GM18502 (cell line): ENCODE data around the gene TCF7L1.

Experiments used
- ATAC-seq: cut with Tn5 transposase; IDR thresholded peaks from one replicate; pipeline ENCODE4 v1.9.1; 2021; ENCODE audit warnings: mild to moderate bottlenecking; ENCODE audit not compliant: unreplicated experiment, poor library complexity

TCF7L1 gene

GRCh38 chr2:85269959-85270358 lies 136.8 kb downstream of the TCF7L1 start:
- no peak for ATAC-seq

- no peak for ATAC-seq
Measured at GRCh38 chr2:85272357-85272756, 139.2 kb downstream of the TCF7L1 start.

DNA sequence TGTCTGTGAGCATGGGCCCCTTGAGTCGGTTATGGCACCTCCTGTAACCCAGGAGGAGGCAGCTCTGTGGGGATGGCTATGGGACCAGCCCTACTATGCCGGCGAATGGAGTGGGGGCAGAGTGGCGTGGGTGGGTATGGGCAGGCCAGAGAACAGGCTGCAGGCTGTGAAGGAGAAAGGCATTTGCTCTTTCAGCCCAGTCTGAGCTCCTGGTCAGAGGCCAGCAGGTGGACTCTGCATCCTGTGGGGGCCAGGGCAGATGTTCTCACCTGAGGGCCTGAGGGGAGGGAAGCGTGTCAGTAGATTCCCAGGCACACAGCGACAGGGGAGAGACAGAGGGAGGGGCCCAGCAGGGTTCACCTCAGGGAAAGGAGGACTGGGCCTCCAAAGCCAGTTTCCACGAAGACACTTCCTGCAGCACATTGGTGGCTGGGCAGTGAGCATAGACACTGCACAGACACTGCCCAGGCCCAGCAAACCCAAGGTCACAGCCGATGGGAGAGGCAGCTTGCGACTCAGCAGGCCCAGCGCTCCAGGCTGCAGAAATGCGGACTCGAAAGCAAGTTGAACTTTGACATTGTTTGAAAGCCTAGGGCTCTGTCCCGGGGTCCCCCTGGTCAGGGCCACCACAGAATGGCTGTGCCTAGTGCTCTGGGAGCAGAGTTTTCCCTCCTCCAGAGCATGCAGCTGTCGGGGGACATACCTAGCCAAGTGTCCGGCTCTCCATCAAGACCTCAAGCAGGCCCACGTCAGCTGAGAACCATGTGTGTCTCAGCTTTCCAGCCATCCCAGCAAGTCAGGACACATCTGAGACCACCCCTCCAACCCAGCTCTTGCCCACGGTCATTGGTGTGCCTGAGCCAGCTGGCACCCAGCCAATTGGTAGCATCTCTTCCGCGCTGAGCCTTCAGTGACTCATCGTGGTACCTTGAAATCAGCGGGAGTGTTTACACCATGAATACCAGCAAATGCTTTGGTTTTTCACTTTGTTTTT lies 140.8 kb downstream of the TCF7L1 start:
- no peak for ATAC-seq

DNA sequence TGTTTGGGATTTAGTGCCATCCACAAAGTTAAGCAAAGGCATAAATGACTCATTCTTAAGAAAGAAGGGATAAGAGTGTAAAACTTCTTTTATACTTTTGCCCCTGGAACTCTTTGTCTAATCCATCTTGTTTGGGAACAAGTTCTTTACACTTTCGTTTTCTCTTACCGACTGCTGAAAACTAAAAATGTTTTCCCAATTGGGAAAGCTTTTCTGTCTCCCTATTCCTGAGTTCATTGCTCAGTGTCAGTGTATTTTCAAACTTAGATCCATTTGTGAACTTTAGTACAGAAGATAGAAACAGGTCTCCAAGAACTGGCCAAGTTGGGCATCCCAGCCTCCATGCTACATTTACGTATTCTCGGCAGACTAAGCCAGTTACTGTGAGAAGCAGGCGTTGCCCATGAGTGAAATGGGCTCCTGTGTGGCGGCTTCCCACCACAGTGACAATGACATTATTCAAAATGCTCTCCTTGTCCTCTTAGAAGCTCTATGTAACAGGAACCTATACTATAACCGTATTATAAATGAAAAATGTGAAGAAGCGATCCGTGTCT lies 142.9 kb downstream of the TCF7L1 start:
- no peak for ATAC-seq

- ATAC-seq, result no peak
Measured at GRCh38 chr2:85276571-85277118, 143.5 kb downstream of the TCF7L1 start.

DNA sequence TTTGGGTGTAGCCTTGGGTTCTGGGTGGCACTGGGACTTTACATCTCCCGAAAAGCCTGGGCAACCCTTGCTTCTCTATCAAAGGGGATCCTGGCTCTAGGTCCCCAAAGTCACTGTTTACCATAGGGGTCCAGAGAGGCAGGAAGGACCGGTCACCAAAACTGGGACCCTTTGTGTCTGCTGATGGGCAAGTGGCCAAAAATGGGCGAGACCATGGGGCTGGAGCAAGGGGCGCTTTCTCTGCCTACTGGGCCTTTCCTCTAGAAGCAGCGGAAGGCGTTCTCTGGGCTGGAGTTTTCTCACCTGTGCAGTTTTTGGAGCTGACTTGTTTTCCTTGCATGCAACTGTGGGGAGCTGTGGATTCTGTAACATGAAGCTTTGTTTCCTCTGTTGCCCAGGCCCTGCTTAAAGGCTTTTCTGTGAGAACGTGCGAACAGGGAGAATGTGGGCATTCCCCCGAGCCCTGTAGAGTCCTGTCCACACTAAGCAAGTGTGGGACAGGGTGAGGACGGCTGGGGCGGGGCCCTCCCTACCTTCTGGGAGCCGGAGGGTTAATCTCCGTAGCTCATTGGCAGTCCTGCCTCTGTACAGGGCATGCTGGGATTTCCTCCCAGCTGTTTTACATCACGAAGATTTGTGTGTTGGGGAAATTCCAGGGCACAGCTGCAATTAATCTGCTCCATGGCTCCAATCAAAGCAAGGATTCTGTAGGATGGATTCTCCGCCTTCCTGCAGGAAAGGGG lies 144.4 kb downstream of the TCF7L1 start:
- no peak for ATAC-seq

- no peak for ATAC-seq
Measured at GRCh38 chr2:85278361-85278760, 145.2 kb downstream of the TCF7L1 start.

DNA sequence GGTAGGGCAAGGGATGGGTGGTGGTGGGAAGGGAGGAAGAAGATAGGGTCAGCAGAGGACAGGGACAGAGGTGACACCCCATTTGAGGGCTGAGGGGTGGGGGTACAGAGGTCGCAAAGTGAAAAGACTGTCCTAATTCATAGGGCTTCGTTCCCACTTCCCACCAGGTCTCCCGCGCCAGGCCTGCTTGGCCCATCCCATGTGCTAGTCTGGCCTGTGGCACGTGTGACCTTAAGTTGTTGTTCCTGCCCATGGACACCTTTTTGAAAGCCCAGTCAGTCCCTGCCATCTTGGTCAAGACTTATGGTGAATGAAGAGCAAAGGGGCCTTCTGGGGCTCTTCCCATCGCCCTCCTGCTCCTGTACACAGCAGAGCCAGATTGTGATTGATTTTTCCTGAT lies 148.4 kb downstream of the TCF7L1 start:
- no peak for ATAC-seq

- ATAC-seq, result no peak
Measured at GRCh38 chr2:85282914-85283313, 149.7 kb downstream of the TCF7L1 start.

- ATAC-seq, result no peak
Measured at GRCh38 chr2:85283641-85284040, 150.4 kb downstream of the TCF7L1 start.

DNA sequence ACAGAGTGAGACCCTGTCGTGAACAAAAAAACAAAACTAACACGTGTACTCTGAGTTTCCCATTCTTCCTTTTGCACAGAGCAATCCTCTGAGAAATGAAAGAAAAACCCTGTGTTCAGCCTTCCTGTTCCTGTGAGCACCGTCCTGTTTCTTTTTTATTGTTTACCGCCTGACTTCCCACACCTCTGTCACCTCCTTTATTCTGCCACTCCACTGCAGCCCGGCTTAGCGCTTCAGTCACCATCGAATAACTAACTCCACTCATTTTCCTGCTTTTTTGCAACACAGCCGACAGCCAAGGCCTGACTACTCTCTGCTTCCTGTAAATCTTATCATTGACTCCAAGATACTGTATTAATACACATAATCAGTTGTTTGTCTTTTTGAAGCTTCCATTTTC lies 153.7 kb downstream of the TCF7L1 start:
- ATAC-seq, result no peak

DNA sequence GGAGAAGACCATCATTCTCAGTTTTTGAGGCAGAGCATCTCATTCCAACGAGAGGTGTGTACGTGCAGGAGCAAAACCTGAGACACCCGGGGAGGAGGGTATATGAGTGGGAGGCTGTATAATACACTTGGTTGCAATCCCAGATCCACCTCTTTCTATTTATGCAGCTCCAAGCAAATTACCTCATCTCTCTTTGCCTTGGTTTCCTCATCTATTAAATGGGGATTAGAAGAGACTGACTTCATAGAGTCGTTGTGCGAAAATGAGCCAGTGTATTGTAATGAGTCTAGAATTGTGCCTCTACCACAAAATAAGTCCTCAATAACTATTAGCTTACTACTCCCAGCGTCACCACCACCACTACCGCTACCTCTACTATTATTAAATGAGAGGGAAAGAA lies 154.5 kb downstream of the TCF7L1 start:
- ATAC-seq, result no peak

DNA sequence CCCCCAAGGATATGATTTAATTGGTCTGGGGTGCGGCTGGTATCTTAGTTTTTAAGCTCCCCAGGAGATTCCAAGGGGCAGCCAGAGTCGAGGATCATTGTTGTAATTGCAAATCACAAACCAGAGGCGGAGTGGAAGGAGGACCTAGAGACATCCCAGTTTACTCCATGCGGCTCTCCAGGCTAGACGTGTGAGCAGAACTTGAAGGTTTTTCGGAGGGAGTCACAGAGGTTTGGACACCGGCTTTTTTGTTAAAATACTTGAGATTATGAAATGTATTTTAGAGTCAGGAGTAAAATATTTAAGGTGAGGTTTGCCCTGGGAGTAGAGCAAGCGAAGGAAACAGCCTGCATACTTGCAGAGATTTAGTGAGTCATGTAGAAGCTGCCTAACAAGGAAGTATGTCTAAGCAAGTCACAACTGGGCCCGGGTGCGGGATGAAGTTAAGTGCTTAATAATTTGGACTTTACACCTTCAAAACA lies 155.1 kb downstream of the TCF7L1 start:
- no peak for ATAC-seq

DNA sequence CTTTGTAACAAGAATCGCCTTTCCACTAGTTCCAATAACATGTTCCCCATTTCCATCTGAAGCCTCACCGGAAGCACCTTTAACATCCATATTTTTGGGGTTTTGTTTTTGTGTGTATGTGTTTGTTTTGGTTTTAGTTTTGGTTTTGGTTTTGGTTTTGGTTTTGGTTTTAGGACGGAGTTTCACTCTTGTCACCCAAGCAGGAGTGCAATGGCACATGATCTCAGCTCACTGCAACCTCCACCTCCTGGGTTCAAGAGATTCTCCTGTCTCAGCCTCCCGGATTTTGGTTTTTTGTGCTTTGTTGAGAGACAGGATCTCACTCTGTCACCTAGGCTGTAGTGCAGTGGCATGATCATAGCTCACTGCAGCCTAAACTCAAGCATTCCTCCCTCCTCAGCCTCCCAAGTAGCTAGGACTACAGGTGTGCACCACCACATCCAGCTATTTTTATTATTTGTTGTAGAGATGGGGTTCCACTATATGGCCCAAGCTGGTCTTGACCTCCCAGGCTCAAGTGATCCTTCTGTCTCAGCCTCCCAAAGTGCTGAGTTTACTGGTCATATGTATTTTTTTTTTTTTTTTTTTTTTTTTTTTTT lies 158.3 kb downstream of the TCF7L1 start:
- ATAC-seq, result no peak

- no peak for ATAC-seq
Measured at GRCh38 chr2:85302121-85302520, 168.9 kb downstream of the TCF7L1 start.

- no peak for ATAC-seq
Measured at GRCh38 chr2:85303780-85304531, 170.8 kb downstream of the TCF7L1 start.

GRCh38 chr2:85307527-85307897 lies 174.3 kb downstream of the TCF7L1 start:
- ATAC-seq, result no peak

- ATAC-seq, result no peak
Measured at GRCh38 chr2:85308201-85308600, 175.0 kb downstream of the TCF7L1 start.

GRCh38 chr2:85308896-85309555 lies 175.8 kb downstream of the TCF7L1 start:
- ATAC-seq, result no peak
